SU-DHL-6 (cell line): ENCODE measurements around the gene OR11H7.

Source experiments
- EZH2phosphoT487 ChIP-seq: fragments of 200-600 bp; sonication (generic), shearing (Covaris generic); conservative IDR thresholded peaks from 2 replicates; pipeline ENCODE4 v1.6.1; 2018; ENCODE audit warnings: mild to moderate bottlenecking, antibody characterized with exemption, low read length, moderate library complexity, mixed read lengths
- TF ChIP-seq, protein P1 (sequence below): fragments of 200-600 bp; sonication (generic); IDR thresholded peaks from one replicate; pipeline ENCODE4 v1.5.1; 2017; ENCODE audit warnings: antibody characterized with exemption, mild to moderate bottlenecking, low read length, moderate library complexity; ENCODE audit not compliant: insufficient read depth, poor library complexity, severe bottlenecking

GRCh38 chr14:20194101-20194500 is 34.7 kb upstream of the OR11H7 start:
- TF ChIP-seq, protein P1, sequence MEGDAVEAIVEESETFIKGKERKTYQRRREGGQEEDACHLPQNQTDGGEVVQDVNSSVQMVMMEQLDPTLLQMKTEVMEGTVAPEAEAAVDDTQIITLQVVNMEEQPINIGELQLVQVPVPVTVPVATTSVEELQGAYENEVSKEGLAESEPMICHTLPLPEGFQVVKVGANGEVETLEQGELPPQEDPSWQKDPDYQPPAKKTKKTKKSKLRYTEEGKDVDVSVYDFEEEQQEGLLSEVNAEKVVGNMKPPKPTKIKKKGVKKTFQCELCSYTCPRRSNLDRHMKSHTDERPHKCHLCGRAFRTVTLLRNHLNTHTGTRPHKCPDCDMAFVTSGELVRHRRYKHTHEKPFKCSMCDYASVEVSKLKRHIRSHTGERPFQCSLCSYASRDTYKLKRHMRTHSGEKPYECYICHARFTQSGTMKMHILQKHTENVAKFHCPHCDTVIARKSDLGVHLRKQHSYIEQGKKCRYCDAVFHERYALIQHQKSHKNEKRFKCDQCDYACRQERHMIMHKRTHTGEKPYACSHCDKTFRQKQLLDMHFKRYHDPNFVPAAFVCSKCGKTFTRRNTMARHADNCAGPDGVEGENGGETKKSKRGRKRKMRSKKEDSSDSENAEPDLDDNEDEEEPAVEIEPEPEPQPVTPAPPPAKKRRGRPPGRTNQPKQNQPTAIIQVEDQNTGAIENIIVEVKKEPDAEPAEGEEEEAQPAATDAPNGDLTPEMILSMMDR = no peak
- no peak for TF ChIP-seq EZH2phosphoT487
